Activated T-helper 1 cell treated with Interleukin-2 at 50 U/mL for 16 hours (primary cell): Measurements from ENCODE around the gene GOLGA8J.
"Not testable (repeated sequence)": the region's sequence is repeated elsewhere in the genome, so short reads cannot be mapped to it uniquely, and the experiment has no call there.

Experiments used
- DNase-seq: peaks from one replicate; pipeline ENCODE4 v3.0.0-alpha.2; 2020; ENCODE audit warnings: low read depth

GOLGA8J gene, protein sequence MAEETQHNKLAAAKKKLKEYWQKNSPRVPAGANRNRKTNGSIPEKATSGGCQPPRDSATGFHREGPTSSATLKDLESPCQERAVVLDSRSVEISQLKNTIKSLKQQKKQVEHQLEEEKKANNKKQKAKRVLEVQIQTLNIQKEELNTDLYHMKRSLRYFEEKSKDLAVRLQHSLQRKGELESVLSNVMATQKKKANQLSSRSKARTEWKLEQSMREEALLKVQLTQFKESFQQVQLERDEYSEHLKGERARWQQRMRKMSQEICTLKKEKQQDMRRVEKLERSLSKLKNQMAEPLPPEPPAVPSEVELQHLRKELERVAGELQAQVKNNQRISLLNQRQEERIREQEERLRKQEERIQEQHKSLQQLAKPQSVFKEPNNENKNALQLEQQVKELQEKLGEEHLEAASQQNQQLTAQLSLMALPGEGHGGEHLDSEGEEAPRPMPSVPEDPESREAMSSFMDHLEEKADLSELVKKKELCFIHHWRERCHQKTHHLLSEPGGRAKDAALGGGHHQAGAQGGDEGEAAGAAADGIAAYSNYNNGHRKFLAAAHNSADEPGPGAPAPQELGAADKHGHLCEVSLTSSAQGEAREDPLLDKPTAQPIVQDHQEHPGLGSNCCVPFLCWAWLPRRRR

GRCh38 chr15:30082655-30083054 lies at the start of gene GOLGA8J:
GOLGA8J (plus strand) TSS chr15:30082955; CDS start chr15:30083053, 98 bp downstream.
- not testable (repeated sequence) for DNase-seq

DNA sequence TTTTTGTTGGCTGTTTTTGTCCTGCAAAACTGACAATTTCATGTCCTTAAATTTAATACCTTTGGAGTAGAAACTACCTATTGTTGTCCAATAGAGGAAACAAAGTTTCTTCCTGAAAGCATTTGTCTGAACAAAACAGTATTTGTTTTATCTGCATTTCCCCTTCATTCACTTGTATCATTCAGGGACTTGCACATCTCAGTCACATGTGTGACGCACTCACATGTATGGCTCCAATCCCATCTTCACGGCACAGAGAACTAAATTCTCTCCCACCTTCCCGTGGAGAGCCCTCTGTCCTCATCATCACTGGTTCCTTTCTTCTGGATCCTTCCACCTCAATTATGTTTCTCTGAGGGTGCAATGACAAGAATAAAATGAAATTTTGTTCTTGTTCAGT lies 49.5 kb upstream of the GOLGA8J start:
- no peak for DNase-seq

DNA sequence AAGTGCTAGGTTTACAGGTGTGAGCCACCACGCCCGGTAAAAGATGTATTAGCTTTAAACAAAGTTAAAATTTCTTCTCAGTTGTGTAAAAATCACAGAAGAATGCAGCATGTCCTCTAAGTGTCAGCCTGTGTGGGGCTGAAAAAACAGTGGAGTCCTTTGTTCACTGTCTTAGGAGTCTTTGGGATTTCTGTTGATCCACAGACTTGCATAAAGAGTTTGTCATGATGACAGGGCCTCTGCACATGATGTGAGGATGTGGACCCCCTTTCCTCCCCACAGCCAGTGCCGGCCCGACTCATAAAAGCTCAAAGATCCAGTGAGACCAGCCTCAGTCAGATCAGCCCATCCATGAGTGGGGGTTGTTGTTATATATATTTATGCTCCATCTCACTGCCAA lies 49.0 kb upstream of the GOLGA8J start:
- no peak for DNase-seq

GRCh38 chr15:30036036-30036703 lies 46.6 kb upstream of the GOLGA8J start:
- no peak for DNase-seq

GRCh38 chr15:30038667-30039523 lies 43.9 kb upstream of the GOLGA8J start:
- DNase-seq, result no peak

GRCh38 chr15:30041868-30042267 lies 40.9 kb upstream of the GOLGA8J start:
- no peak for DNase-seq

- no peak for DNase-seq
Observed at GRCh38 chr15:30042556-30042955, 40.2 kb upstream of the GOLGA8J start.

- DNase-seq, result no peak
Observed at GRCh38 chr15:30043211-30043655, 39.5 kb upstream of the GOLGA8J start.

GRCh38 chr15:30044377-30044776 lies 38.4 kb upstream of the GOLGA8J start:
- DNase-seq, result no peak

- DNase-seq, result not testable (repeated sequence)
Observed at GRCh38 chr15:30044826-30045225, 37.9 kb upstream of the GOLGA8J start.

DNA sequence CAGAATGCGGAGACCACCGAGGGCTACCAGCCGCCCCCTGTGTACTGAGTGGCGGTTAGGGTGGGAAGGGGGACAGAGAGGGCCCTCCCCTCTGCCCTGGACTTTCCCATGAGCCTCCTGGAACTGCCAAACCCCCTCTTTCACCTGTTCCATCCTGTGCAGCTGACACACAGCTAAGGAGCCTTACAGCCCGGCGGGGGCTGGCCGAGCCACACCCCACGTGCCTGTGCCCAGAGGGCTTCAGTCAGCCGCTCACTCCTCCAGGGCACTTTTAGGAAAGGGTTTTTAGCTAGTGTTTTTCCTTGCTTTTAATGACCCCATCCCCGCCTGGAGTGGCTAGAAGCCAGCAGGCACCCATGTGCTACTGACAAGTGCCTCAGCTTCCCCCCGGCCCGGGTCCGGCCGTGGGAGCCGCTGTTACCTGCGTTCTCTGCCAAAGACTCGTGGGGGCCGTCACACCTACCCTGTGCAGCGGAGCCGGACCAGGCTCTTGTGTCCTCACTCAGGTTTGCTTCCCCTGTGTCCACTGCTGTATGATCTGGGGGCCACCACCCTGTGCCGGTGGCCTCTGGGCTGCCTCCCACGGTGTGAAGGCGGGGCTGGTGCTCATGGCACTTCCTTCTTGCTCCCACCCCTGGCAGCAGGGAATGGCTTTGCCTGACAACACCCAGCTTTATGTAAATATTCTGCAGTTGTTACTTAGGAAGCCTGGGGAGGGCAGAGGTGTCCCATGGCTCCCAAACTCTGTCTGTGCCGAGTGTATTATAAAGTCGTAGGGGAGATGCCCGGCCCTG lies 37.3 kb upstream of the GOLGA8J start:
- not testable (repeated sequence) for DNase-seq

GRCh38 chr15:30046430-30046829 lies 36.3 kb upstream of the GOLGA8J start:
- no peak for DNase-seq

DNA sequence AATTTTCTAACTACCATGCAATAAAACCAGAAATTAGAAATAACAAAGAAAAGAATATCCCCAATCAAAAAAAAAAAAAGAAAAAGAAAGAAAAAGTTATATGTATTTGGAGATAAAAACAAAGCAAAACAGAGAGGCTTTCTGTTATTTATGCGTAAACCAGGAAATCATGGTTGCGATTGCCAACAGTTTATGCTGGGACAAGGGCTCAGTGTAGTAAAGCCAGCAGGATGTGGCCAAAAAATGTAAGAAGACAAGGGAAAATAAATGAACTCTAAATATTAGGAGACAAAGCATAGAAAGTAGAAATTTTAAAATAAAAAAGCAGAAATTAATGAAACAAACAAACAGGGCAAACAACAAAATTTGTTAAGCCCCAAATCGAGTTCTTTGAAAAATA lies 27.2 kb upstream of the GOLGA8J start:
- no peak for DNase-seq

- DNase-seq, result no peak
Observed at GRCh38 chr15:30056166-30056565, 26.6 kb upstream of the GOLGA8J start.

DNA sequence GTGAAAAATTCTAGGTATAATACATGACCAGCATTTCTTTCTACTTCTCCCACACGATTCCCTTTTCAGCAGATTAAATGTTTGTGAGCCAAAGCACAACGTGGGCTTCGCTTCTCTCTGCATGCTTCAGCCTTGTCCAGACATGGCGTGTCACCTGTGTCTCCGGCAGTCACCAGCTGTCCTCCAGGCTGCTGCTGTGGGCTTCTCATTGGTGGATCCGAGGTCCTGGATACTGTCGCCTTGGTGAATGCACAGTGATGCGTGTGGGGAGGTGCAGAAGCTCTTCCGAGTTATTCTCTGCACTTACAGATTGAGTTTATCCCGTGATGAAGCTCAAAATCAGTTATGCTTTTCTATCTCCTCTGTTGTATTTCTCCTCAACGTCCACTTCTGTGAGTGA lies 23.0 kb upstream of the GOLGA8J start:
- DNase-seq, result no peak

GRCh38 chr15:30062881-30063280 lies 19.9 kb upstream of the GOLGA8J start:
- no peak for DNase-seq

DNA sequence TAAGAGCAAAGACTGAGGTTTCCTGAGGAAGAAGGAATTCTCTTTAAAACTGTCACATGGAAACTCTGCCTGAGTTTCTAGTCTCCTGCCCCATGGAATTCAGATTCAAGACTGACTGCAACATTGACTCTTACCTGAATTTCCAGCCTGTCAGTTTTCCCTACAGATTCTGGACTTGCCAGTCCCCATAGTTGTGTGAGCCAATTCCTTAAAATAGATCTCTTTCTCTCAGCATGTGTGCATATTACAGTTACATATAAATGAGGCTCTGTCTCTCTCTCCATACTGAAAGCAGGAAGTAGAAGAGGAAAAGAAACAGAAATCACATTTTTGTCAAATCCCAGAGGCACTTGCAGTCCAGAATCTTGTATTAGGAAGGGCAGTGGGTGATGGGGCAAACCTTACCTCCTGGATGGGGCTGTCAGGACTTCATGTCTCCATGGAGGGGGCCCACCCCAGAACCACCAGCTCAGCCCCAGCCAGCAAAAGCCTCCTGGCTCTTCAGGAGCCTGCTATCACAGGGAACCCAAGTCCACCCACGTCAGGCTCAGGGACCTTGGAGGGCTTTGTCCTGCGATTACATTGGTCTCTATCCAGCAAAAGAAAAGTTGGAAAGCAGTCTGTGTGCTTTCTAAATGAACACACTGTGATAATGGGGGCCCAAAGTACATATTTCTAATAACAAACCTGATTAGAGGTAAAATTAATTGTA lies 18.8 kb upstream of the GOLGA8J start:
- no peak for DNase-seq

GRCh38 chr15:30065025-30065801 lies 17.5 kb upstream of the GOLGA8J start:
- no peak for DNase-seq

DNA sequence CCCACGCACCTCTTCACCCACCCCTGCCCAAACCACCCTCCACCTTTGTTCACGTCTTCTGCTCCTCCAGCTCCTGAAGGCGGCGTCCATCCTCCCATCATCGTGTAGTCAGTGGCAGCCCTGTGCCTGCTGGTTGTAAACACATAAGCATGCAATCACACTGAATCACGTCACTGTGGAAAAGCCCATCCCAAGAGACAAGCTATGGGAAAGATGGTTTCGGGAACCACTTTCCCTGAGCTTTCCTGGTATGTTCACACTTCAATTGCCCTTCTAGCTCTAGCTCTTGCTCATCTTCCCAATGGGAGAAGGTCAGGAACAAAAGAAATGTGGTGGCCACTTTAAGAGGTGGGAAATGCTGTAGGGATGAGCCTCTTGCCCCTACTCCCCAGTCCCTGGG lies 14.4 kb upstream of the GOLGA8J start:
- DNase-seq, result no peak

DNA sequence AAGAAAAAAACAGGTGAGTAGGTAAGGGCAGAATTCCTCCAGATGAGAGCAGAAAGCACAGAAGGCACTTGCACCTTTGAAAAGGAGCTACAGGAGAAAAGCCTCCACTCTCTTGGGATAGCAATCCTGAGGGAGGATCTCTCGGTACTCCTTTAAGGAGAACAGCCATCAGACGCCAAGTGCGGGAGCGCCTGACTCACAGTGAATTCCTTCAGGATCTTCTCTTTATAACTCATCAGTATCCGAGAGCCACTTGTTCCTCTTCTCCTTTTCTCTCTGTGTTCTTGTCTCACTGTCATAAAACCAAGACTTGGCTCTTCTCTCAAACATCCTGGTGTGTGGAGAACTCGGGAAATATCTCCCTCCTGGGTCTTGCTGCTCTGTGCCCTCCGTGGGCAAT lies 10.1 kb upstream of the GOLGA8J start:
- DNase-seq, result no peak
